HG02970 (cell line): ENCODE measurements around the gene GARNL3.

Experiments used
- ATAC-seq: cut with Tn5 transposase; IDR thresholded peaks from one replicate; pipeline ENCODE4 v1.9.1; 2021; ENCODE audit warnings: mild to moderate bottlenecking, moderate library complexity, moderate number of reproducible peaks; ENCODE audit not compliant: unreplicated experiment, low FRiP score

The GARNL3 gene

DNA sequence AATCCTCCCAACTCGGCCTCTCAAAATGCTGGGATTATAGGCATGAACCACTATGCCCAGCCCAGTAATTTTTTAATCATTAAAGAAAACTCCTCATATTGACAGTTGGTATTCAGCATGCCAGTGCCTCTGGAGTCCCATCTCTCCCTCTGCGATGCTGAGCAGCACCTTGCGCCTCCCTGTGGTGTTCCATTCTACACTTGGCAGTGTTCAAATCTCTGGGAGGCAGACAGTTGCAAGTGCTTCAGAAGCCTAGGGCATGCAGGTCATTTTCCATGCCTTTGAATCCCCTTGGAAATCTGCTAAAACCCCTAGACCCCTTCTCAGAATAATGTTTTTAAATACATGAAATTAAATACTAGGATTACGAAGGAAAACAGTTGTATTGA lies 41.3 kb downstream of the GARNL3 start:
- no peak for ATAC-seq

GRCh38 chr9:127307802-127308201 lies 43.2 kb downstream of the GARNL3 start:
- ATAC-seq: no peak

GRCh38 chr9:127308652-127309434 lies 44.3 kb downstream of the GARNL3 start:
- ATAC-seq: no peak

DNA sequence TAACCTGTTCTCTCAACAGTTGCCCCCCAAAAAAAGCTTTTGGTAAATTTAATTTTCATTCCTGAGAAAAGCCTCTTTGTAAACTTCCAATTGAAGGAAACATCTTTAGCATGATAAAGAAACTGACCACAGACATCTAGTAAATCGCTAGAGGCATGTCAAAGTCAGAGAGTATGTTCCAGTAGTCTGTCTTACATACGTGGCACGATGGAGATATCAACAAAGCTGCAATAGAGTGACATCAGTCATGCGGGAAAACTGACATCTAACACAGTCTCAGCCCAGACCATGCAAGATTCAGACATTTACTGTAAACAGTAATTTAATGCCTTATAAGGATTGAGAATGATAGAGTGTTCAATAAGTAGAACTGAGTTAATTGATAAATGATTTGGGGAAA lies 45.1 kb downstream of the GARNL3 start:
- no peak for ATAC-seq

DNA sequence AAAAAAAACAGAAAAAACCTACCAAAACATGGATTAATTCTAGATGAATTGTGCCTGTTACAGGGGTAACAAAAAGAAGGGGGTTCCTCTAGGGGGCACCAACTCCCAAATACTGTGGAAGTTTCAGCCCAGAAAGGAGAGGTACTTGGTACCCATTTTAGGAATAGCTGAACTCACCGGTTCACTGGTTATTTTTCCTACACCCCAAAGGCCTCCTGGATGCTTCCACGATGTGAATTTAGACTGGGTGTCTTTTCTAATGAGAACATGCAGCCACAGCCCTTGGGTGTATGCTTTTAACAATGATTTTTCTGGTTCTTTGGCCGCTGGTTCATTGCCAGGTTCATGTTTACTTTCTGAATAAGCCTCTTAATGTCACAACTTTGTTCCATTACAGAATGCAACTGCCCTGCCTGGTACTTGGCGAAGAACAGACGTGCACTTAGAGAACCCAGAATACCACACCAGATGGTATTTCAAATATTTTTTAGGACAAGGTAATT lies 46.7 kb downstream of the GARNL3 start:
- ATAC-seq: no peak

DNA sequence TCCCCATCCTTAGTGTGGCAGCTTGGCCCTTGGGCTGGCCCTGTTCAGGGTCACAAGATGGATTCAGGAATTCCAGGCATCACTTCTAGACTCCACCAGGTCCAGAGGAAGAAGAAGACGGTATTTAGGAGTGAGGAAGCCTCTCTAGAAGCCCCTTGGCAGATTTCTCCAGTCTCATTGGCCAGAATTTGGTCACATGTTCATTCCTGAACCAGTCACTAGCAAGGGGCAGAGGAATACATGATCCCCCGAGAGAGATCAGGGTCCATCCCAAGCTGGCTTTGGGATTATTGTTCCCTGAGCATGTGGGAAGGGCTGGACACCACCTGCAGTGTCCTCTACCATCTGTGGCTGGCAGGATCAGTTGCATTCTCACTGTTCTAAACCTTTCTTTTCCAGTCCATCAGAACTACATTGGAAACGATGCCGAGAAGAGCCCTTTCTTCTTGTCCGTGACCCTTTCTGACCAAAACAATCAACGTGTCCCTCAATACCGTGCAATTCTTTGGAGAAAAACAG lies 48.5 kb downstream of the GARNL3 start:
- no peak for ATAC-seq

DNA sequence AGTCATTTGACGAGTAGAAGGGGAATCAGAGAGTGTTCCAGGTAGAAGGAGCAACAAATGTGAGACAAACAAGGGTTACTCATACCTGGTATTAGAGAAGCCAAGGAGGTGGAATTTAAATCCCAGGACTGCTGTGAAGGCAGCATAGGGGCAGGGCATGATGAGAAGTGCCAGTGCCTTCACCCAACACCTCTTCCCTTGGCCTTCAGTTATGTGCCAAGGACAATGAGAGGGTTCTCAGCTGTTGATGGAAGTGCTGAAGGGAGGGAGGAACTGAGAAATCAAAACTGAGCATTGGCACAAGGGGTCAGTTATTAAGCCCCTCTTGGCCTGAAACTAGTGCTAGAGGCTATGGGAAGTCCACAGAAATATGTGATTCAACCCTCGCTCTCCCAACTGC lies 50.3 kb downstream of the GARNL3 start:
- no peak for ATAC-seq

GRCh38 chr9:127316586-127317323 lies 52.2 kb downstream of the GARNL3 start:
- no peak for ATAC-seq

GRCh38 chr9:127318651-127319167 lies 54.1 kb downstream of the GARNL3 start:
- ATAC-seq: no peak

GRCh38 chr9:127319366-127320114 lies 55.0 kb downstream of the GARNL3 start:
- no peak for ATAC-seq

DNA sequence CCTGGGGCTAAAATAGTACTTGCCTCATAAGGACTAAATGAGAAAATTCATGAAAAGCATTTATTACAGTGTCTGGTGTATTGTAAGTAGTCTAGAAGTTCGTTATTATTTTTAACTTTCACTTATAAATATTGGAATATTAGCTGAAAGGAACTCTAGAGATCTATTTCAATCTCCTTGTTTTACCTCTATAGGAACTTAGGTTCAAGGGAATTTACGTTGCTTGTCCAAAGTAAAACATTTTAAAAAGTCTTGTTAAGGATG lies 55.5 kb downstream of the GARNL3 start:
- no peak for ATAC-seq

DNA sequence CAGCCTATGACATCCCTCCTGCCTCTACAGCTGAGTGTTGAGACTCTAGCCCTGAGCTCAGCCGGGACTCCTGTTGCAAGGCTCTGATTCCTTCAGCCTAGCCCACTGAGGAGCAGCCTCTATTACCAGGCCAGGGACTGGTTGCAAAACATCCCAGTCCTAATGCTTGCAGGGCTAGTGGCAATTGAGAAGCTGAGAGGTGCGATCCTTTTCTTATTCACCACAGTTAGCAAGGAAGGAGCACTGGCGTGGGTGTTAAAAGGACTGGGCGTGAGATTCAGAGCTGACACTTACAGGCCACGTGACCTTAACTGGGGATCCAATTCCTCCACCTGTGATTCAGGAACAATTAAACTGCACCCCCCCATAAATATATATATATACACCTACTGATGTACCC lies 58.8 kb downstream of the GARNL3 start:
- no peak for ATAC-seq

DNA sequence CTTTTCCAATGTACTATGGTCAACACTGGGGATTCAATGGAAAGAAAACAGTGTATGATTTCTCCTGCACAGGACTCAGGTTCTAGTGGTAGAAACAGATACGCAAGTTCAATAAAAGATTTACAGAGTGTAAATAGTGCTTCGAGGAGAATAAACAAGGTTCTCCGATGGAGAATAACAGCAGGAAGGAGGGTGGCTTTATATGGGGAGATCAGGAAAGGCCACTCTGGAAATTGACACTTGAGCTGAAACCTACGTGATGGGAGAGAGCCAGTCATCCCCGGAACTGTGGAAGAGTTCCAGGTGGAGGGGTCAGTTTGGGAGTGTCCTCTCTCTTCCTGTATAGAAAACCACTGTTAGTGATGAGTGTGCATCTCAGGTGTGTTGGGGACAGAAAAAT lies 65.9 kb downstream of the GARNL3 start:
- no peak for ATAC-seq

GRCh38 chr9:127333221-127334064 lies 68.9 kb downstream of the GARNL3 start:
- no peak for ATAC-seq

DNA sequence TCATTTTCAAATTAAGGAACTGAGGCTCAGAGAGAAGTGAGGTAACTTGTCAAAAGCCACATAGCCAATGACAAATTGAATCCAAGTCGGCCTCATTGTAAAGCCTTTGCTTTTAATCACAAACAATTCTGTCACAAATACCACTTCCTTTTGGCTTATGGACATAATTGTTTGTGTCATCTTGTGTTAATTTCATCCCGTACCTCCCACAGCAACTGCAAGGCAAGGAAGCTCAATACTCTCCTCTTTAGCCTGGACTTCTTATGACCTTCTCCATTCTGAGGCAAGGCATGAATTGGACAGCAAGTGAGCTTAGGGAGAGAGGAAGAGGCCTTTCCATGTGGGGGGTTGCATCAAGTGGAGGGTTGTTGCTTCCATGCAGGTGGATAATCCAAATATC lies 70.2 kb downstream of the GARNL3 start:
- no peak for ATAC-seq

DNA sequence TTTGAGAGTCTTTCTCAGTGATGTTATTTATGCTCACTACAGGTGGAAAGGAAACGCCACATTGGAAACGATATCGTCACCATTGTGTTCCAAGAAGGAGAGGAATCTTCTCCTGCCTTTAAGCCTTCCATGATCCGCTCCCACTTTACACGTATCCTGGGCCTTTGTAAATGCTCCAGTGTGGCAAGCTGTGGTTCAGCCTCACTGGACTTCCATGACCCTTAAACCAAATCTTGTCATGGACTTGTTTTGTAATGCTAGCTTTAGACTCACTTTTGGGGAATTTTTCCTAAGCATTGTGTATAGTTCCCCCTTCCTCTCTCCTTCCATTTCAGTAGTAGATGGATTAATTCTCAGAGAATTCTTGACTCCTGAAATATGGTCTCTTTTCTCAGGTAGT lies 71.5 kb downstream of the GARNL3 start:
- ATAC-seq: no peak

- no peak for ATAC-seq
Observed at GRCh38 chr9:127336506-127337352, 72.2 kb downstream of the GARNL3 start.

DNA sequence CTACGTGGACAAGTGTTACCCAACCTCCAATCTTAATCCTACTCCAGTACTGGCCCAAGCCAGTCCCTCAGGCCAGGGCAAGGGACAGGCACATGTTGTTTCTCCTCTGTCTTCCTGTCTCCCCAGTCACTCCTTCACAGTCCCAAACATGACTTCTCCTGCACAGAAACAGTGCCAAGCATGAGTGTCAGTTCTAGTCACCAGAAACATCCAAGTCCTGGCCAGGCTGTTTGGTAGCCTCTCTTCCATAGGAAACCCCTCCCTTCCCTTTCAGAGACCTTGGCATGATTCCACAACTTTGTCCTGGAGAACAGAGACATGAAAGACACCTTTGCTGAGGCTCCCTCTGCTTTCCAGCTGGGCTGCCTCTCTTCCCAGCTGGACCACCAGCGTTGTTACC lies 76.1 kb downstream of the GARNL3 start:
- ATAC-seq: no peak

DNA sequence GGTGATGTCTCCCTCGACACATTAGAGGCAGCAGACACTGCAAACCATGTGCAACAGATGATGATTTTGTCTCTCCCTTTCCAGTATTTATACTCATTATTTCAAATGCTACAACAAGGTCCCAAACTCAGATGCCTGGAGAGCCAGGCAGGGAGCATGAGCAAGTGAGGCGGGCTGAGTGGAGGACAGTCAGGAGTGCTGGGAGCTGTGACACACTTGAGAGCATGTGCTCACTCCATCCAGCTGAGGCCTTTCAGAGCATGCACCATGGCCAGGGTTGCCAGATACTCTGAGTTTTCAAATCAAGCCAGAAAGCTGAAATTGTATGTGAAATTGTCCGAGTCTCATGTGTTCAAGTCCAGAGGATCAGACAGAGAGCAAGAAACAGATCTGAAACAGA lies 76.6 kb downstream of the GARNL3 start:
- ATAC-seq: no peak
